KG1 (cell line): ENCODE data around the gene SMAD5.

Experiments
- DNase-seq: peaks from one replicate; lab custom pipeline; 2025; lab: John Stamatoyannopoulos, UW

The SMAD5 gene

GRCh38 chr5:136115183-136115865 lies 17.3 kb upstream of the SMAD5 start:
- DNase-seq, result no peak

- DNase-seq, result no peak
Measured at GRCh38 chr5:136120529-136120928, 12.1 kb upstream of the SMAD5 start.

GRCh38 chr5:136123236-136123768 lies 9.3 kb upstream of the SMAD5 start:
- no peak for DNase-seq

GRCh38 chr5:136127560-136127959 lies 5.1 kb upstream of the SMAD5 start:
- no peak for DNase-seq

- DNase-seq, result no peak
Measured at GRCh38 chr5:136128481-136128880, 4.2 kb upstream of the SMAD5 start.

GRCh38 chr5:136129445-136129844 lies 3.2 kb upstream of the SMAD5 start:
- DNase-seq, result no peak

GRCh38 chr5:136130581-136130980 lies 2.1 kb upstream of the SMAD5 start:
- DNase-seq, result no peak

GRCh38 chr5:136132087-136132486 lies 558 bp upstream of the SMAD5 start:
- no peak for DNase-seq

GRCh38 chr5:136133222-136133921 lies 727 bp downstream of the SMAD5 start:
- DNase-seq, result peak; percentile 3

- DNase-seq, result no peak
Measured at GRCh38 chr5:136133922-136134379, 1.3 kb downstream of the SMAD5 start.

GRCh38 chr5:136134653-136135052 lies 2.0 kb downstream of the SMAD5 start:
- DNase-seq, result no peak

- no peak for DNase-seq
Measured at GRCh38 chr5:136135536-136135935, 2.9 kb downstream of the SMAD5 start.

- DNase-seq, result no peak
Measured at GRCh38 chr5:136137497-136138220, 5.0 kb downstream of the SMAD5 start.

- no peak for DNase-seq
Measured at GRCh38 chr5:136141561-136141960, 8.9 kb downstream of the SMAD5 start.

- no peak for DNase-seq
Measured at GRCh38 chr5:136143312-136143711, 10.7 kb downstream of the SMAD5 start.

GRCh38 chr5:136143763-136144162 lies 11.1 kb downstream of the SMAD5 start:
- DNase-seq, result no peak

- no peak for DNase-seq
Measured at GRCh38 chr5:136145030-136145429, 12.4 kb downstream of the SMAD5 start.

GRCh38 chr5:136146201-136146600 lies 13.6 kb downstream of the SMAD5 start:
- no peak for DNase-seq

- no peak for DNase-seq
Measured at GRCh38 chr5:136147632-136148031, 15.0 kb downstream of the SMAD5 start.

- DNase-seq, result no peak
Measured at GRCh38 chr5:136149891-136150290, 17.2 kb downstream of the SMAD5 start.

- DNase-seq, result no peak
Measured at GRCh38 chr5:136153581-136154236, 21.1 kb downstream of the SMAD5 start.

GRCh38 chr5:136155078-136155477 lies 22.4 kb downstream of the SMAD5 start:
- no peak for DNase-seq
